GM23338 (cell line): ENCODE results near the gene GADL1. TPM values are rescaled to one million over a fixed set of nuclear protein-coding genes. Genes with fewer than 3 reads are reported as not detected.

Source experiments
- ATAC-seq: fragments of 200-7000 bp; cut with Tn5 transposase; 3 replicates; pipeline ENCODE4 v1.9.1; 2020
- DNase-seq: peaks from one replicate; pipeline ENCODE4 v3.0.0-alpha.2; 2015; ENCODE audit warnings: low spot score
- H2AFZ ChIP-seq: fragments of 200-600 bp; sonication (generic); 2 replicates; pipeline ENCODE4 v1.8.0; 2016; ENCODE audit warnings: antibody characterized with exemption, mild to moderate bottlenecking, moderate library complexity
- H3F3A ChIP-seq: fragments of 200-600 bp; sonication (generic); replicated peaks from 2 replicates; pipeline ENCODE4 v1.8.0; 2017; ENCODE audit warnings: antibody characterized with exemption, mixed run types, low read depth
- H3K27ac ChIP-seq: fragments of 200-600 bp; sonication (generic); 2 replicates; pipeline ENCODE4 v1.6.1; 2016; ENCODE audit warnings: low read depth
- H3K27me3 ChIP-seq: fragments of 200-600 bp; sonication (generic); 2 replicates; pipeline ENCODE4 v1.8.0; 2016; ENCODE audit warnings: mild to moderate bottlenecking, mixed run types, moderate library complexity; ENCODE audit not compliant: insufficient read depth
- H3K36me3 ChIP-seq: fragments of 200-600 bp; sonication (generic); 2 replicates; pipeline ENCODE4 v1.8.0; 2016; ENCODE audit warnings: mild to moderate bottlenecking; ENCODE audit not compliant: insufficient read depth
- H3K4me1 ChIP-seq: fragments of 200-600 bp; sonication (generic); 2 replicates; pipeline ENCODE4 v1.8.0; 2016; ENCODE audit warnings: mild to moderate bottlenecking, moderate library complexity; ENCODE audit not compliant: insufficient read depth
- H3K4me2 ChIP-seq: fragments of 200-600 bp; sonication (generic); 2 replicates; pipeline ENCODE4 v1.7.1; 2017; ENCODE audit warnings: mixed run types
- H3K4me3 ChIP-seq: fragments of 200-600 bp; sonication (generic); 2 replicates; pipeline ENCODE4 v1.6.1; 2016; ENCODE audit warnings: mixed run types
- H3K79me2 ChIP-seq: fragments of 200-600 bp; sonication (generic); replicated peaks from 2 replicates; pipeline ENCODE4 v1.8.0; 2017; ENCODE audit warnings: mild to moderate bottlenecking; ENCODE audit not compliant: insufficient read depth
- H3K9me2 ChIP-seq: fragments of 200-600 bp; sonication (generic); 2 replicates; pipeline ENCODE4 v1.8.0; 2017; ENCODE audit not compliant: insufficient read depth
- H4K20me1 ChIP-seq: fragments of 200-600 bp; sonication (generic); replicated peaks from 2 replicates; pipeline ENCODE4 v1.8.0; 2017; ENCODE audit warnings: mild to moderate bottlenecking; ENCODE audit not compliant: insufficient read depth
- H3K27ac Mint-ChIP-seq: 2 replicates; pipeline ENCODE4 v1.8.0; 2020; ENCODE audit warnings: inconsistent platforms, mild to moderate bottlenecking, moderate library complexity, mixed read lengths
- H3K27me3 Mint-ChIP-seq: 3 replicates; pipeline ENCODE4 v1.8.0; 2022; ENCODE audit warnings: low read depth, mild to moderate bottlenecking, moderate library complexity, mixed read lengths, inconsistent platforms; ENCODE audit not compliant: insufficient read depth, poor library complexity
- H3K36me3 Mint-ChIP-seq: 3 replicates; pipeline ENCODE4 v1.8.0; 2021; ENCODE audit warnings: low read depth, mild to moderate bottlenecking, inconsistent platforms, moderate library complexity, mixed read lengths
- H3K4me1 Mint-ChIP-seq: 3 replicates; pipeline ENCODE4 v1.8.0; 2020; ENCODE audit warnings: mild to moderate bottlenecking, inconsistent platforms, mixed read lengths
- H3K4me3 Mint-ChIP-seq: 3 replicates; pipeline ENCODE4 v1.8.0; 2021; ENCODE audit warnings: moderate library complexity, mild to moderate bottlenecking, inconsistent platforms, mixed read lengths
- H3K9me3 Mint-ChIP-seq: 3 replicates; pipeline ENCODE4 v1.8.0; 2020; ENCODE audit warnings: moderate library complexity, mild to moderate bottlenecking, inconsistent platforms, mixed read lengths
- ZNF462 ChIP-seq: fragments of 250-450 bp; sonication (Bioruptor Pico); IDR thresholded peaks from 2 replicates; pipeline ENCODE4 v1.5.0; 2020; ENCODE audit warnings: mild to moderate bottlenecking, moderate library complexity
- polyA plus RNA-seq: library from polyadenylated mRNA; unstranded; fragments of >200 nt; fragmentation: Nextera tagmentation; extraction: Ambion mirVana; gene quantifications from 2 replicates; pipeline ENCODE4 v1.2.1, GENCODE V29; 2016
- total RNA-seq: library from RNA; depleted of rRNA; stranded (reverse); fragments of >200 nt; shearing (Covaris generic); gene quantifications from 2 replicates; pipeline ENCODE4 v1.2.3, GENCODE V29; 2014
- TF ChIP-seq, protein P1 (sequence below): IDR thresholded peaks from one replicate; pipeline ENCODE4 v1.6.1; 2018; ENCODE audit warnings: antibody characterized with exemption; ENCODE audit not compliant: unreplicated experiment

GADL1 gene
- total and polyA plus RNA-seq, 2 experiments from 2014 or later = 0.35 to 0.50 TPM

GRCh38 chr3:30691944-30692343 is 202.5 kb downstream of the GADL1 start:
- H3K4me2 ChIP-seq = no peak overlapping the region
- no peak overlapping the region for H3K4me3 ChIP-seq
- H3F3A ChIP-seq = 0 out of 2 replicates have a peak, but pooled peaks cover 5% of the 10 kb centered on the region
- ATAC-seq (no peak), DNase-seq (no peak)
- H3K36me3 ChIP-seq = peaks cover 8% of the 10 kb centered on the region; the same call in 1 of the 2 replicates
- H3K9me2 ChIP-seq = no peaks in the 10 kb centered on the region
- H3K27me3 ChIP-seq = no peaks in the 10 kb centered on the region
- Mint-ChIP-seq H3K36me3 (peaks cover 54% of the 10 kb centered on the region), H3K27ac (no peak overlapping the region), H3K4me3 (no peak overlapping the region), H3K9me3 (no peaks in the 10 kb centered on the region), H3K27me3 (peaks cover 5% of the 10 kb centered on the region), H3K4me1 (peaks cover 51% of the 10 kb centered on the region)
- H4K20me1 ChIP-seq = no peaks in the 10 kb centered on the region
- H2AFZ ChIP-seq = no peak overlapping the region
- H3K4me1 ChIP-seq = peaks cover 41% of the 10 kb centered on the region
- H3K79me2 ChIP-seq = no peaks in the 10 kb centered on the region
- no peak for TF ChIP-seq ZNF462 (CRISPR knock-in tag)
- TF ChIP-seq, protein P1, sequence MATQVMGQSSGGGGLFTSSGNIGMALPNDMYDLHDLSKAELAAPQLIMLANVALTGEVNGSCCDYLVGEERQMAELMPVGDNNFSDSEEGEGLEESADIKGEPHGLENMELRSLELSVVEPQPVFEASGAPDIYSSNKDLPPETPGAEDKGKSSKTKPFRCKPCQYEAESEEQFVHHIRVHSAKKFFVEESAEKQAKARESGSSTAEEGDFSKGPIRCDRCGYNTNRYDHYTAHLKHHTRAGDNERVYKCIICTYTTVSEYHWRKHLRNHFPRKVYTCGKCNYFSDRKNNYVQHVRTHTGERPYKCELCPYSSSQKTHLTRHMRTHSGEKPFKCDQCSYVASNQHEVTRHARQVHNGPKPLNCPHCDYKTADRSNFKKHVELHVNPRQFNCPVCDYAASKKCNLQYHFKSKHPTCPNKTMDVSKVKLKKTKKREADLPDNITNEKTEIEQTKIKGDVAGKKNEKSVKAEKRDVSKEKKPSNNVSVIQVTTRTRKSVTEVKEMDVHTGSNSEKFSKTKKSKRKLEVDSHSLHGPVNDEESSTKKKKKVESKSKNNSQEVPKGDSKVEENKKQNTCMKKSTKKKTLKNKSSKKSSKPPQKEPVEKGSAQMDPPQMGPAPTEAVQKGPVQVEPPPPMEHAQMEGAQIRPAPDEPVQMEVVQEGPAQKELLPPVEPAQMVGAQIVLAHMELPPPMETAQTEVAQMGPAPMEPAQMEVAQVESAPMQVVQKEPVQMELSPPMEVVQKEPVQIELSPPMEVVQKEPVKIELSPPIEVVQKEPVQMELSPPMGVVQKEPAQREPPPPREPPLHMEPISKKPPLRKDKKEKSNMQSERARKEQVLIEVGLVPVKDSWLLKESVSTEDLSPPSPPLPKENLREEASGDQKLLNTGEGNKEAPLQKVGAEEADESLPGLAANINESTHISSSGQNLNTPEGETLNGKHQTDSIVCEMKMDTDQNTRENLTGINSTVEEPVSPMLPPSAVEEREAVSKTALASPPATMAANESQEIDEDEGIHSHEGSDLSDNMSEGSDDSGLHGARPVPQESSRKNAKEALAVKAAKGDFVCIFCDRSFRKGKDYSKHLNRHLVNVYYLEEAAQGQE = no peak
- no peak overlapping the region for H3K27ac ChIP-seq
